ENCODE results near the gene MRAP2.

- no peak for TF ChIP-seq CREB5 (CRISPR knock-in tag; IDR thresholded peaks at IDR 0.05; ENCODE audit: low read depth)
- no peak for TF ChIP-seq PATZ1 (CRISPR knock-in tag; IDR thresholded peaks at IDR 0.05; ENCODE audit: borderline replicate concordance)
- no peak for TF ChIP-seq ZC3H10 (CRISPR knock-in tag; IDR thresholded peaks at IDR 0.05)
- TF ChIP-seq ARNTL (CRISPR knock-in tag; IDR thresholded peaks at IDR 0.05; ENCODE audit: borderline replicate concordance, low read depth): no peak
- TF ChIP-seq ZFP30 (CRISPR knock-in tag; IDR thresholded peaks at IDR 0.05): no peak
- TF ChIP-seq ZFP3 (CRISPR knock-in tag; IDR thresholded peaks at IDR 0.05): no peak
- TF ChIP-seq GLIS3 (CRISPR knock-in tag; IDR thresholded peaks at IDR 0.05): no peak
- no peak for TF ChIP-seq TCF4 (CRISPR knock-in tag; IDR thresholded peaks at IDR 0.05; ENCODE audit: borderline replicate concordance)
- no peak for TF ChIP-seq CSRNP3 (CRISPR knock-in tag; IDR thresholded peaks at IDR 0.05)
- no peak for TF ChIP-seq BACH2 (CRISPR knock-in tag; IDR thresholded peaks at IDR 0.05; ENCODE audit: borderline replicate concordance)
- TF ChIP-seq OSR1 (CRISPR knock-in tag; IDR thresholded peaks at IDR 0.05): no peak
- no peak for TF ChIP-seq ZNF8 (CRISPR knock-in tag; IDR thresholded peaks at IDR 0.05)
- no peak for TF ChIP-seq TOX (CRISPR knock-in tag; IDR thresholded peaks at IDR 0.05; ENCODE audit: borderline replicate concordance)
These were observed 22.1 kb downstream of the MRAP2 start for GRCh38 chr6:84055647-84056046.

Measured in SK-N-SH treated with all-trans-retinoic acid at 6 μM for 48 hours (cell line).